NCI-H146 treated with DMSO at 0.1 percent for 48 hours (cell line): ENCODE data around the gene SPON1.

Source experiments
- DNase-seq: peaks from one replicate; lab custom pipeline; 2025; ENCODE audit not compliant: unreplicated experiment; lab: John Stamatoyannopoulos, UW

Gene SPON1

GRCh38 chr11:14184028-14184940 is 221.8 kb downstream of the SPON1 start:
- no peak for DNase-seq

DNA sequence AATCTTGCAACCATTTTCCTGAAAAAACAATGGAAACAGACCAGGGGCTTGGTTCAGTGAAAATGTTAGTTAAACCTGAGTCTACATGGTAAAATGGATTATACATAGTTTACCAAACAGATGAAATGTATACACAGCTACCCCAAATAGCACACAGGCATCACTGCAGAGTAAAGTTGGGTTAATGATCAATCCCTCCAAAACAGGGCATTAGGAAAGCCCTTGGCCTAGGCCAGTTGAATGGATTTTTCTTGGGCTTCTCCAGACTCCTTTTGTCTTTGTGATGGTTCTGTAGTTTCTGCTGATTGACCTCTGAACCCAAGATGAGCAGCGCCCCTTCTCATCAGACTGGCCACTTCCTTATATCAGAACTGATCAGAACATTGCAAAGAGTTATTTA is 222.9 kb downstream of the SPON1 start:
- DNase-seq: no peak

GRCh38 chr11:14186046-14186775 is 223.7 kb downstream of the SPON1 start:
- no peak for DNase-seq

DNA sequence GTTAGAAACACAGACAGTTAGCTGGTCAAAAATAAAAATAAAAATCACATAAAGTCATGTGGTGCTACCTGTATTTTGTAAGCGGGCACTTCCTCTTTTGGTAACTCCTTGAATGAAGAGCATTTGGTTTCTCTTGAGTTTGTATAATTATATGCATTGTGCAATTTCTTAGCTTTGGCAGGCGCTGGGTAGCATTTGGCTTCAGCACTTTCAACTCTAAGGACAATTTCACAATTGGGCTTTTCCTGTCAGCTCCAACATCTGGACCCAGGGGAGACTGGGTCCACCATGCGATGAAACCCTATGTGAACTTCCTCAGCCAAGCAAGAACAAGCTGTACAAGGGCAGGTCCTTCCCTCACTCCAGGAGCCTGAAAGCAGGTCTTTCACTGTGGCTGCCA is 227.4 kb downstream of the SPON1 start:
- DNase-seq: no peak

DNA sequence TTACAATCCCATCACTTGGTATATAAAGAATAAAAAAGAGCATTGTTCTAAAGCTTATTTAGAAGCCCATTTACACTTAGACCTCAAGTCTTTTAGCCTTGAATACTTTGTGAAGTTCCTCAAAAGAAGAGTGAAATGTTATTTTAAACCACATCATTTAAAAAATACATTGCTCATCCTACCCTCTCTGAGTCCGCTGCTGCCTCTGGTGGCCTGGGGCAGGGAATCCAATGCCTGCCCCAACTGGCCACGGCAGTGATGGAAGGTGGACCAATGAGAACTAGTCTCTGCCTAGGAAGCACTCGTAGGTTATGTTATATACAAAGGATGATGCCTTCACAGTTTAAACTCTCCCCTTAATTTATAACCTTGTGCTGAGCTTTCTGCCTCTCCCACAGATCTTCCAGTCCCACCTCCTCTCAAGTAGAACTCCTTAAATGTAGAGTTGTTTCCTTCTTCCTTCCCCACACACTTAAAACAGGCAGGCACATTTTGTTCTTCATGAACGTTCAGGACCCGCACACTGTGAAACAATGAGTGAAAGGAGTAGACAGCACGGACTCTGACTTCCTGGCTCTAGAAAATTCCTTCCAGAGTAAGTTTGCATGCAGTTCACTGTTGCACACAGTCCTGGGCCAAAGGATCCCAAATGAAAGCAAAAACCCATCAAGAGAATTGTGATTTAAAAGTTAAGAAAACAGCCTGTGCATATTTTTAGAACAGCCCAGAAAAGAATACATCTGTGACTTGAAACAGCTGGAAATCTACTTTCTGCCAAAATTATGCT is 228.7 kb downstream of the SPON1 start:
- DNase-seq: no peak

- DNase-seq: no peak
Observed at GRCh38 chr11:14193644-14194043, 231.1 kb downstream of the SPON1 start.

DNA sequence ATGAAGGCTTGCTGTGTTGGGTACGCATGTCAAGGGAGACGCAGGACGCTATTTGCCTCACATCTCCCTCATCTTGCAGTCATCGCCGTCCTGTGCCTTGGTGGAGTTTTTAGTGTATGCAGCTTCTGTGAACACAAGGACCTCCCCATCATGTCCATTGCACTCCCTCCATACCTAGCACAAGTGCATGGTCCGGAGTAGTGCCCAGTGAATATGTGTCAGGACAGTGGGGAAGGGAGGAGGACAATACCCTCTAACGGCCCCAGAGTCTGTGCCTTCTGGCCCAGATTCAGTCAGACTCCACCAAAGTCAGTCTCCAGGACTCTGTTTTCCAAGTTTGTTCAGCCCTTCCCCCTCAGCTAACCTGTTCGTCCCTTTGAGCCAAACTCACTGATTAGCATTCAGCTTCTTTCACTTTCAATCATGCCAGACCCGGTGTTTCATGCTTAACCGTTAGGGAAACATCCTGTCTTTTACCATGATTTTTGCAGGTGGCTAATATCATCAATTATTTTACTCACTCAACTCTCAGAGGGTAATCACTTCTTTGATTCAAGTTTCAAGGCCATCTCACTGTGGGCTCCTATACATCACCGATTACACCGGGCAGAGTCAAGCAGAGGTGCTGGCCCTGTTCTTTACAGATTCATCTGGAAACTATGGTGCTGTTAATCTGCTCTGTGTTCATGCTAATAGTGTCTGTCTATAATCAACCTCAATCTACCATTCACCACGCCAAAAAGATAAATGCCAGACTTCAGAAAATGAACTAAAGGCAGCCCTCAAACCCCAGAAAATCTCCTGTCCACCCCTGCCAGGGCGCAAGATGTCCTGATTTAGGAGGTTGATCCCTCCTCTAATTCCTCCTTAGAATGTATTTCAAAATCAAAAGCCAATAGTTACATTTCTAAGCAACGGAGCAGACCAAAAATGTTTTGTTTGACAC is 240.0 kb downstream of the SPON1 start:
- no peak for DNase-seq

GRCh38 chr11:14203321-14203720 is 240.8 kb downstream of the SPON1 start:
- no peak for DNase-seq

DNA sequence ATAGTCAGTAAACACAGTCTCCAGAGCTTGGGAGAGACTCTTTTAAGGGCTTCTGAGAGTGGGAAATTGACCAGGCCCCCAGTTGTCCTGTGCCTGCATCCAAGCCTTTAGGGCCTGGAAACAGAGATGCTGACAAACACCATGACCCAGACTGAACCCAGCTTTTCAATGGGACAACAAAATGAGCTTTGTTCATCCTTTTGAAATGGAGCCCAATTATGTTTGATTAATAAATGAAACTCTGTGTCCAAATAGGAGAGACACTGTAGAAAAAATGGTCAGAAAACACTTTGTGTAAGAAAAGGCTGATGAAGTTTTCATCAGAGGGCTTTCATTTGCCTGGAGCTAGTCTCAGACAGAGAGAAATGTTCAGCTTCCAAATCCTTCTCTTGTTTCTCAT is 250.5 kb downstream of the SPON1 start:
- no peak for DNase-seq

DNA sequence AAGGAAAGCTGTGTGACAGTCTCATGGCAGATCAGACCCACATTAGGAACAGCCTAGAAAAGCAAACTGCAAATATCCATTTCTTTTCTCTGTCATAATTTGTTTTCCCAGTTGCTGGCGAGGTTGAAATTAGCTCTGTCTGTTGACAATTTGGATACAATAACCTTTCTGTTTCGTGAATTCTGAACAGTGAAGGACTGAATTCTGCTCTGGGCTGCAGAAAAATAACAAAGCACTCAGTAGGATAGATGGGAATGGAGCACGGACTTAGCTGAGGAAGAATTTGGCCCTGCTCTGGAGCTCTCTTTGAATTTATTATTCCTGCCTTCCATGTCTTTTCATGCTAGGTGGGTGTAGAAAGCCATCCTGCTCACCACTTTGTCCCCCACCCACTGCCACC is 256.2 kb downstream of the SPON1 start:
- DNase-seq: no peak

- DNase-seq: no peak
Observed at GRCh38 chr11:14223636-14224288, 261.2 kb downstream of the SPON1 start.

DNA sequence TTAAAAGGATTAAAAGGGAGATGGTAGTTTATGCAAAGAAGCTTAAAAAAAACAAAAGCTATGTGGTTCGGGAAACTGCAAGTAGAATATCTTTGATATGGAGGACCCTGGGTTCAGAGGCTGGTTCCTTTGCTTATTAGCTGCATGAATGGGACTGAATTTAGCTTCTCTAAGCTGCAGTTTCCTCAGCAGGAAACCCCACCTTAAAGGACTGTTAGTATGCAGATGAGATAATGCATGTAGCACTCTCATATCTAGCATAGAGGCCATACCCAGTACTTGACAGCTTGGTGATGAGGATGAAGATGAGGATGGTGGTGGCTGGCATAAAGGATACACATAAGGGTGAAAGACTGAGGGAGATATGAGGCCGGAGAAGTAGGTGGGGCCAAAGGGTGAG is 261.9 kb downstream of the SPON1 start:
- no peak for DNase-seq

DNA sequence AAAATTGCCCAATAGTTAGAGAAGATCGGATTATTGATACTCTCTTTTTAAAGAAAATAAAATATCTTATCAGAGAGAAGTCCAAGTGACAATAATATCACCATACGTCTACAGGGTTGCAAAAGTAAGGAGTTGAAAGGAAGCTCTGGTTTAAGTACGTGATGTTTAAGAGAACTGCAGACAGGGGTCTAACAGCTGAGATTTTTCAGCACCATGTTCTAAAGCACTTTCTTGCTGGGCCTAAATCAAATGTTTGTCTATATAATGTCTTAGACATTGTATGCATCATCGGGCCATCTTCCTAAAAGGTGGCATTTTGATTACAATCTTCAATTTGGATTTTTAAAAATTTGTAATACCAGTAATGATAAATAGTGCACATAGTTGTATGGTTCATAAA is 263.1 kb downstream of the SPON1 start:
- DNase-seq: no peak

GRCh38 chr11:14228356-14228755 is 265.8 kb downstream of the SPON1 start:
- no peak for DNase-seq

DNA sequence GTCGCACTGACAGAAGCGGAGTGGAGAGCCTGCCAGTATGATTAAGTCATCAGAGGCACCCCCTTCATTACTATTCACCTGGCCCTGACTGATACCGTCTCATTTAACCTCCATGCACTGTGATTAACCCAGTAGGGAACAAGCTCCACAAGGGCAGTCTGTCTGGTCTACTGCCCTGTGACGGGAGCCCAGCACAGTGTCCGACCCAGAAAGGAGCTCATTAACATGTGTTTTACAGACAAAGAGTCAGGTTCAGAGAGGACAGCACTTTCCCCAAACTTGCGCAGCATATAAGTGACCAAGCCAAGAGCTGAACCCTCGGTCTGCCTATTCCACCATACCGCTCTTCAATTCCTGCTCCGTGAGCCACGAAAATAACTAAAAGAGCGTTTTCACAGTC is 266.9 kb downstream of the SPON1 start:
- DNase-seq: no peak

DNA sequence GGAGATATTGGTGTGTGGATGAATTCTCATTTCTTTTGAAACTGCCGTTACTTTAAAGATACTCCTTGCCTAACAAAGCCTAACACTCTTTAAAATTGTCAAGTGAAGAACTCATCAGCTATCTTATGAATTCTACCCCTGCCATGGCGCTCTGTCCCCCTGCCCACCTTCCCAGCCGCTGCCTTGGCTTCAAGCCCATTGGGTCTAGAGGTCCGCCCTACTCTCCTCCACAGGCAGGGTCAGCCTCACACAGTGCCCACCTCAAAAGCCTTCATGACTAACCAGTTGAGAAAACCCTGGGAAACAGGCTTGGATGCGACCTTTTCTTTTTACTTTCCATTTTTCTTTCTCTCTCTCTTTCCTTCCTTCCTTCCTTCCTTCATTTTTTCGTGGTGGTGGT is 267.9 kb downstream of the SPON1 start:
- no peak for DNase-seq

GRCh38 chr11:14232652-14233051 is 270.1 kb downstream of the SPON1 start:
- no peak for DNase-seq

DNA sequence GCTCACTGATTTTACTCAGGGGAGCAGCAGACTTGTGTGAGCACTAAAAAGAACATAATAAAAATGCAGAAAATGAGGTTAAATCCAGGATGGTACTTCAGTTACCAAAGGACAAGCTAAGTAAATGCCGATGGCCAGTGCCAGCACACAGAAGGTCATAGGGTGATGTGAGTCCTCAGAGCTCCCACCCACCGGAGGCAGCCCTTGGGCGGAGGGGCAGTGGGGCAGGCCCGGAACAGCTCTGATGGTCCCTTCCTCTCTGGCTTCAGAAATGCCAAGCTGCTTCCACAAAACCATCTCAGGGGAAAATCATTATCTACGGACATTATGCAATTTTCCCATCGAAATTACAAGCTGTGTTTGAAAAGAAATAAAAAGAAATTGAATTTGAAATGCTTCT is 271.9 kb downstream of the SPON1 start:
- DNase-seq: no peak

DNA sequence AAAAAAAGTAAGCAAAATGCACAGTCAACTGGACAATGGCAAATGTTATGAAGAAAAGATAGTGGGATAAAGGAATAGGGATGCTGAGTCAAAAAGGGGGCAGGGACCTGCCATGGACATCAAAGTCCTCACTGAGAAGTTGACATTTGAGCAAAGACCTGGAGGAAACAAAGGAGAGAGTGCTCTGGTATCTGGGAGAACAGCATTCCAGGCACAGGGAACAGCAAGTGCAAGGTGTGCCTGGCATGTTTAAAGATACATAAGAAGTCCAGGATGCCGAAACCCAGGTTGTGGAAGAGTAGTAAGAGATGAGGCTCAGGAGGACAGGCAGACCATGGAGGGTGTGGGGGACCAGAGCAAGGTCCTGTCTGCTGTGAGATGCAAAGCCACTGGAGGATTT is 273.2 kb downstream of the SPON1 start:
- no peak for DNase-seq

- DNase-seq: no peak
Observed at GRCh38 chr11:14237444-14237961, 275.0 kb downstream of the SPON1 start.
